Neural cell (in vitro differentiated cells): ENCODE data around the gene TMEM167A. TPM values are rescaled to one million over a fixed set of nuclear protein-coding genes. Genes with fewer than 3 reads are reported as not detected.

ENCODE experiments used
- H2AFZ ChIP-seq: fragments of 200-600, 300-800 bp; sonication (generic), shearing (Covaris generic); 2 replicates; pipeline ENCODE4 v1.6.0; 2014; ENCODE audit warnings: low read depth, mild to moderate bottlenecking, antibody characterized with exemption, low read length, moderate library complexity
- H3F3A ChIP-seq: fragments of 200-600 bp; shearing (Covaris generic); 2 replicates; pipeline ENCODE4 v1.6.1; 2016; ENCODE audit warnings: mild to moderate bottlenecking, moderate library complexity, mixed read lengths, antibody characterized with exemption, low read length; ENCODE audit not compliant: insufficient read depth, poor library complexity, severe bottlenecking
- H3K27ac ChIP-seq: fragments of 200-600, 300-800 bp; sonication (generic), shearing (Covaris generic); 2 replicates; pipeline ENCODE4 v1.5.1; 2014; ENCODE audit warnings: mild to moderate bottlenecking, low read length, moderate library complexity
- H3K27me3 ChIP-seq: fragments of 300-800, 200-600 bp; sonication (generic), shearing (Covaris generic); 2 replicates; pipeline ENCODE4 v1.6.0; 2014; ENCODE audit warnings: mild to moderate bottlenecking, low read depth, low read length, moderate library complexity; ENCODE audit not compliant: insufficient read depth
- H3K36me3 ChIP-seq: fragments of 300-800, 200-600 bp; sonication (generic), shearing (Covaris generic); 2 replicates; pipeline ENCODE4 v1.5.1; 2014; ENCODE audit warnings: mild to moderate bottlenecking, antibody characterized with exemption, low read length, moderate library complexity; ENCODE audit not compliant: insufficient read depth
- H3K4me2 ChIP-seq: fragments of 300-800, 200-600 bp; sonication (generic), shearing (Covaris generic); 2 replicates; pipeline ENCODE4 v1.6.0; 2014; ENCODE audit warnings: mild to moderate bottlenecking, low read length
- H3K4me3 ChIP-seq: fragments of 300-800, 200-600 bp; sonication (generic), shearing (Covaris generic); 2 replicates; pipeline ENCODE4 v1.5.1; 2014; ENCODE audit warnings: mild to moderate bottlenecking, low read length, moderate library complexity
- H3K79me2 ChIP-seq: fragments of 200-600 bp; shearing (Covaris generic); replicated peaks from 2 replicates; pipeline ENCODE4 v1.6.0; 2014; ENCODE audit warnings: mild to moderate bottlenecking, low read length, moderate library complexity; ENCODE audit not compliant: insufficient read depth
- H3K9ac ChIP-seq: fragments of 300-800, 200-600 bp; sonication (generic), shearing (Covaris generic); 2 replicates; pipeline ENCODE4 v1.6.1; 2016; ENCODE audit warnings: mild to moderate bottlenecking, low read length, mixed read lengths
- H3K9me2 ChIP-seq: fragments of 200-600 bp; shearing (Covaris generic); 2 replicates; pipeline ENCODE4 v1.6.1; 2016; ENCODE audit warnings: mild to moderate bottlenecking, low read length, mixed read lengths; ENCODE audit not compliant: insufficient read depth
- H3K9me3 ChIP-seq: fragments of 200-600, 300-800 bp; sonication (generic), shearing (Covaris generic); 2 replicates; pipeline ENCODE4 v1.6.1; 2016; ENCODE audit warnings: mild to moderate bottlenecking, mixed run types, low read length, moderate library complexity, mixed read lengths
- H4K20me1 ChIP-seq: fragments of 200-600 bp; shearing (Covaris generic); 2 replicates; pipeline ENCODE4 v1.6.1; 2016; ENCODE audit warnings: mild to moderate bottlenecking, mixed run types; ENCODE audit not compliant: insufficient read depth
- CTCF ChIP-seq: fragments of 450-650 bp; IDR thresholded peaks from 2 replicates; pipeline ENCODE4 v1.5.1; 2014; ENCODE audit warnings: antibody characterized with exemption, mild to moderate bottlenecking, moderate library complexity; ENCODE audit not compliant: poor library complexity, severe bottlenecking
- EP300 ChIP-seq: fragments of 450-650 bp; conservative IDR thresholded peaks from 2 replicates; pipeline ENCODE4 v1.6.1; 2014; ENCODE audit warnings: antibody characterized with exemption, mild to moderate bottlenecking, moderate library complexity; ENCODE audit not compliant: poor library complexity, severe bottlenecking
- EZH2 ChIP-seq: fragments of 200-600, 300-800 bp; shearing (Covaris generic), sonication (generic); IDR thresholded peaks from 2 replicates; pipeline ENCODE4 v1.6.1; 2014; ENCODE audit warnings: antibody characterized with exemption, low read length, borderline replicate concordance, mild to moderate bottlenecking; ENCODE audit not compliant: insufficient read depth, poor library complexity, severe bottlenecking
- MXI1 ChIP-seq: fragments of 450-650 bp; conservative IDR thresholded peaks from 2 replicates; pipeline ENCODE4 v1.6.1; 2014; ENCODE audit warnings: antibody characterized with exemption, mild to moderate bottlenecking; ENCODE audit not compliant: poor library complexity, severe bottlenecking
- POLR2AphosphoS5 ChIP-seq: IDR thresholded peaks from 2 replicates; pipeline ENCODE4 v1.6.1; 2012
- RAD21 ChIP-seq: fragments of 450-650 bp; conservative IDR thresholded peaks from 2 replicates; pipeline ENCODE4 v1.6.1; 2014; ENCODE audit warnings: antibody characterized with exemption, mild to moderate bottlenecking, moderate library complexity
- REST ChIP-seq: IDR thresholded peaks from 2 replicates; pipeline ENCODE4 v1.6.1; 2012; ENCODE audit warnings: borderline replicate concordance
- SMC3 ChIP-seq: fragments of 450-650 bp; conservative IDR thresholded peaks from 2 replicates; pipeline ENCODE4 v1.6.1; 2014; ENCODE audit warnings: antibody characterized with exemption, mild to moderate bottlenecking, moderate library complexity; ENCODE audit not compliant: poor library complexity
- TAF1 ChIP-seq: IDR thresholded peaks from 2 replicates; pipeline ENCODE4 v1.6.1; 2012; ENCODE audit warnings: low read depth
- polyA plus RNA-seq: library from polyadenylated mRNA; depleted of rRNA; stranded (reverse); fragments of >200 nt; gene quantifications from 2 replicates; pipeline ENCODE4 v1.2.3, GENCODE V29; 2014

The TMEM167A gene
- polyA plus RNA-seq, 1 donor from 2014 or later, result 436 TPM

- no peak overlapping the region for H3K9ac ChIP-seq
- H3K9me3 ChIP-seq, result no peaks in the 10 kb centered on the region
- no peaks in the 10 kb centered on the region for H3K27me3 ChIP-seq
- no peak overlapping the region for H3K27ac ChIP-seq
- no peak overlapping the region for H3K4me3 ChIP-seq
- no peak for TF ChIP-seq RAD21
- TF ChIP-seq EZH2, result no peak
- no peak for TF ChIP-seq CTCF
- no peak for TF ChIP-seq SMC3
- TF ChIP-seq POLR2AphosphoS5, result no peak
- no peak for TF ChIP-seq EP300
- no peak for TF ChIP-seq MXI1
- no peak for TF ChIP-seq REST
- H3F3A ChIP-seq, result no peaks in the 10 kb centered on the region
- H4K20me1 ChIP-seq, result no peaks in the 10 kb centered on the region
- no peak overlapping the region for H2AFZ ChIP-seq
- no peaks in the 10 kb centered on the region for H3K36me3 ChIP-seq
- H3K4me2 ChIP-seq, result no peak overlapping the region
- H3K9me2 ChIP-seq, result no peaks in the 10 kb centered on the region
- H3K79me2 ChIP-seq, result peaks cover 12% of the 10 kb centered on the region
These were observed 7.1 kb upstream of the TMEM167A start for GRCh38 chr5:83084336-83084735.

GRCh38 chr5:83082750-83083149 is 5.6 kb upstream of the TMEM167A start:
- Histone ChIP-seq H2AFZ (no peak overlapping the region), H3K9me3 (no peaks in the 10 kb centered on the region)

More at GRCh38 chr5:83082750-83083149, 5.6 kb upstream of the TMEM167A start:
- H3K27me3 ChIP-seq, result no peaks in the 10 kb centered on the region
- H3K4me2 ChIP-seq, result no peak overlapping the region
- H3K79me2 ChIP-seq, result peaks cover 28% of the 10 kb centered on the region
- H3K9me2 ChIP-seq, result no peaks in the 10 kb centered on the region
- H3F3A ChIP-seq, result peaks cover 1% of the 10 kb centered on the region
- H3K36me3 ChIP-seq, result no peaks in the 10 kb centered on the region
- no peak overlapping the region for H3K4me3 ChIP-seq
- H4K20me1 ChIP-seq, result no peaks in the 10 kb centered on the region
- H3K9ac ChIP-seq, result no peak overlapping the region
- TF ChIP-seq EZH2 (no peak), SMC3 (no peak), TAF1 (no peak), RAD21 (no peak), MXI1 (no peak), POLR2AphosphoS5 (no peak), REST (no peak), EP300 (no peak), CTCF (no peak)
- no peak overlapping the region for H3K27ac ChIP-seq
